A673 (cell line): ENCODE results near the gene MIAT.

ENCODE experiments used
- EZH2 ChIP-seq: fragments of 200-600 bp; sonication (generic); IDR thresholded peaks from 2 replicates; pipeline ENCODE4 v1.6.1; 2017; ENCODE audit warnings: borderline replicate concordance, low read depth, mild to moderate bottlenecking, mixed read lengths, antibody characterized with exemption, low read length; ENCODE audit not compliant: poor library complexity, severe bottlenecking
- TF ChIP-seq, protein P1 (sequence below): fragments of 300-800, 200-600 bp; sonication (generic); conservative IDR thresholded peaks from 2 replicates; pipeline ENCODE4 v1.5.1; 2017; ENCODE audit warnings: low read depth, mild to moderate bottlenecking, antibody characterized with exemption, low read length, moderate library complexity, mixed read lengths

DNA sequence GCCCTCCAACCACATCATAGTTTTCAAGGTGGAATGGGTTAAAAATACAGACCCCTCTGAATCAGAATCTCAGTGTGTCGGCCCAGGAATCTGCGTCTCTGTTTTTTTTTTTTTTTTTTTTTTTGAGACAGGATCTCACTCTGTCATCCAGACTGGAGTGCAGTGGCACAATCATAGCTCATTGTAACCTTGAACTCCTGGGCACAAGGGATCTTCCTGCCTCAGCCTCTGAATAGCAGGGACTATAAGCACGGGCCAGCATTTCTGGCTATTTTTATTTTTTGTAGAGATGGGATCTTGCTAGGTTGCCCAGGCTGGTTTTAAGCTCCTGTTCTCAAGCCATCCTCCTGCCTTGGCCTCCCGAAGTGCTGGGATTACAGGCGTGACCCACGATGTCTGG is 28.2 kb downstream of the MIAT start:
- TF ChIP-seq, protein P1, sequence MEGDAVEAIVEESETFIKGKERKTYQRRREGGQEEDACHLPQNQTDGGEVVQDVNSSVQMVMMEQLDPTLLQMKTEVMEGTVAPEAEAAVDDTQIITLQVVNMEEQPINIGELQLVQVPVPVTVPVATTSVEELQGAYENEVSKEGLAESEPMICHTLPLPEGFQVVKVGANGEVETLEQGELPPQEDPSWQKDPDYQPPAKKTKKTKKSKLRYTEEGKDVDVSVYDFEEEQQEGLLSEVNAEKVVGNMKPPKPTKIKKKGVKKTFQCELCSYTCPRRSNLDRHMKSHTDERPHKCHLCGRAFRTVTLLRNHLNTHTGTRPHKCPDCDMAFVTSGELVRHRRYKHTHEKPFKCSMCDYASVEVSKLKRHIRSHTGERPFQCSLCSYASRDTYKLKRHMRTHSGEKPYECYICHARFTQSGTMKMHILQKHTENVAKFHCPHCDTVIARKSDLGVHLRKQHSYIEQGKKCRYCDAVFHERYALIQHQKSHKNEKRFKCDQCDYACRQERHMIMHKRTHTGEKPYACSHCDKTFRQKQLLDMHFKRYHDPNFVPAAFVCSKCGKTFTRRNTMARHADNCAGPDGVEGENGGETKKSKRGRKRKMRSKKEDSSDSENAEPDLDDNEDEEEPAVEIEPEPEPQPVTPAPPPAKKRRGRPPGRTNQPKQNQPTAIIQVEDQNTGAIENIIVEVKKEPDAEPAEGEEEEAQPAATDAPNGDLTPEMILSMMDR: no peak
- no peak for TF ChIP-seq EZH2
